ENCODE data around the gene BRD7. TPM values are rescaled to one million over a fixed set of nuclear protein-coding genes. Genes with fewer than 3 reads are reported as not detected.

The BRD7 gene
- total RNA-seq, 1 experiment from 2014 or later: 45.6 TPM

GRCh38 chr16:50276326-50276640 lies 92.5 kb downstream of the BRD7 start:
- Histone ChIP-seq H3K9me3 (ENCODE audit: control insufficient read depth, insufficient read depth, low read depth, low read length) (no peaks in the 10 kb centered on the region), H3K4me1 (ENCODE audit: control insufficient read depth, insufficient read depth, low read length) (no peaks in the 10 kb centered on the region; the same call in 1 of the 2 replicates), H3K27me3 (ENCODE audit: control insufficient read depth, insufficient read depth, low read length) (no peaks in the 10 kb centered on the region), H3K4me3 (ENCODE audit: low read depth in 2 of 2, low read length in 2 of 2) (no peak overlapping the region), H3K36me3 (ENCODE audit: control insufficient read depth, insufficient read depth, low read length) (no peaks in the 10 kb centered on the region), H3K27ac (ENCODE audit: low read length) (no peak overlapping the region)
- TF ChIP-seq TCF7L2 (IDR thresholded peaks at IDR 0.05; ENCODE audit: low read depth, low read length) (no peak), CTCF (IDR thresholded peaks at IDR 0.05) (no peak), REST (IDR thresholded peaks at IDR 0.05; ENCODE audit: insufficient read depth in 1 of 2, low read depth in 2 of 2, low read length in 1 of 2) (no peak), SIN3A (IDR thresholded peaks at IDR 0.05; ENCODE audit: borderline replicate concordance, insufficient read depth, low read depth, low read length) (no peak), POLR2AphosphoS5 (IDR thresholded peaks at IDR 0.05; ENCODE audit: low read depth, low read length) (no peak)
- POLR2A ChIA-PET: no interaction called here
- intact Hi-C loops (cut with micrococcal nuclease; ENCODE audit: unreplicated experiment) (no loop called here), in situ Hi-C loops (cut with HindIII; ENCODE audit: low pct_unique_long_range_greater_than_20kb, low sequenced_read_pairs) (no loop called here)
- no TSS peak for BruUV-seq (replicated peaks)
- ATAC-seq (no peak), DNase-seq (ENCODE audit: low read depth, low spot score) (no peak)
- CTCF ChIA-PET: no interaction called here

- CTCF ChIA-PET: no interaction called here
- POLR2A ChIA-PET: no interaction called here
- no TSS peak for BruUV-seq (replicated peaks)
Observed at GRCh38 chr16:50275428-50276325, 93.1 kb downstream of the BRD7 start.

More at GRCh38 chr16:50275428-50276325, 93.1 kb downstream of the BRD7 start:
- ATAC-seq (no peak), DNase-seq (ENCODE audit: low read depth, low spot score) (no peak)
- H3K4me3 ChIP-seq (ENCODE audit: low read depth in 2 of 2, low read length in 2 of 2): no peak overlapping the region
- in situ Hi-C loops (cut with HindIII; ENCODE audit: low pct_unique_long_range_greater_than_20kb, low sequenced_read_pairs): no loop called here
- TF ChIP-seq CTCF (IDR thresholded peaks at IDR 0.05): no peak
- no peaks in the 10 kb centered on the region for H3K36me3 ChIP-seq (ENCODE audit: control insufficient read depth, insufficient read depth, low read length)
- no peak overlapping the region for H3K27ac ChIP-seq (ENCODE audit: low read length)
- intact Hi-C loops (cut with micrococcal nuclease; ENCODE audit: unreplicated experiment): no loop called here
- no peaks in the 10 kb centered on the region; the same call in 1 of the 2 replicates for H3K4me1 ChIP-seq (ENCODE audit: control insufficient read depth, insufficient read depth, low read length)
- H3K27me3 ChIP-seq (ENCODE audit: control insufficient read depth, insufficient read depth, low read length): no peaks in the 10 kb centered on the region
- H3K9me3 ChIP-seq (ENCODE audit: control insufficient read depth, insufficient read depth, low read depth, low read length): no peaks in the 10 kb centered on the region
